ENCODE data around the gene ERH. TPM values are rescaled to one million over a fixed set of nuclear protein-coding genes. Genes with fewer than 3 reads are reported as not detected.
"Not testable (repeated sequence)": the region's sequence is repeated elsewhere in the genome, so short reads cannot be mapped to it uniquely, and the experiment has no call there.

ERH gene
- total RNA-seq, 1 donor from 2014 or later = 153 TPM

DNA sequence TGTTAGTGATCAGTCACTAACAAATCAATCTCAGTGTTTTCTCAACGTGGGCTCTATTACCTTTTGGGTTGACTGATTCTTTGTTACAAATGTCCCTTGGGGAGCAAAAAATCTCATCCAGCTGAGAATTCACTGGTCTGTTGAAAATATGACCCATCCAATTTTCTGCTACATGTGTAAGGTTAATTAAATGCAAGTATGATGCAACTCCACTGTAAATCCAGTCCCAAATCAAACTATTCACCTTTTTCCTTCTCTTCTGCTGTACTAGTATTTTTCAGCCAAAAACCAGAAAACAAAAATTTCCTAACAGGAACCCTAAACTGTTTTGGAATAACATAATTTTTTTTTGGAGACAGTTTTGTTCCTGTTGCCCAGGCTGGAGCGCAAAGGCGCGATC lies 2.2 kb downstream of the ERH start:
- ATAC-seq = no peak

DNA sequence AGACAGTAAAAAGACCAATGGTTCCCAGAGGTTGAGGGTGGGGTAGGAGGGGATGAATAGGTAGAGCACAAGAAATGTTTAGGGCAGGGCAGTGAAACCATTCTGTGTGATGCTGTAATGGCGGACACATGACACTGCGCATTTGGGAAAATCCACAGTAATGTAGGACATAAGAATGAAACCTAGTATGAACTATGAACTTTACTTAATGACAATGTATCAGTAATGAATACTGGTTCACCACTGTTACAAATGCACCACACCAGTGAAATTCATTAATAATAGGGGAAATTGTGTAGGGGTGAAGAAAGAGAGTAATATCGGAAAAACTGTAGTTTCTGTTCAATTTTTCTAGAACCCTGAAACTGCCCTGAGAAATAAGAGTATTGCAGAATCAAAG lies 5.6 kb downstream of the ERH start:
- ATAC-seq = no peak

DNA sequence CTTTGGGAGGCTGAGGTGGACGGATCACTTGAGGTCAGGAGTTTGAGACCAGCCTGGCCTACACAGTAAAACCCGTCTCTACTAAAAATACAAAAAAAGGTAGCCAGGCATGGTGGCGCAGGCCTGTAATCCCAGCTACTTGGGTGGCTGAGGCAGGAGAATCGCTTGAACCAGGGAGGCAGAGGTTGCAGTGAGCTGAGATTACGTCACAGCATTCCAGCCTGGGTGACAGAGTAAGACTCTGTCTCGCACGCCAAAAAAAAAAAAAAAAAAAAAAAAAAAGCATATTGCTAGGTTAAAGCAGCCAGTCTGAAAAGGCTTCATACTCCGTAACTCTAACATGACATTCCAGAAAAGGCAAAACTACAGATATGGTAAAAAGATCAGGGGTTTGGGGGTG lies 6.7 kb downstream of the ERH start:
- ATAC-seq = not testable (repeated sequence)

DNA sequence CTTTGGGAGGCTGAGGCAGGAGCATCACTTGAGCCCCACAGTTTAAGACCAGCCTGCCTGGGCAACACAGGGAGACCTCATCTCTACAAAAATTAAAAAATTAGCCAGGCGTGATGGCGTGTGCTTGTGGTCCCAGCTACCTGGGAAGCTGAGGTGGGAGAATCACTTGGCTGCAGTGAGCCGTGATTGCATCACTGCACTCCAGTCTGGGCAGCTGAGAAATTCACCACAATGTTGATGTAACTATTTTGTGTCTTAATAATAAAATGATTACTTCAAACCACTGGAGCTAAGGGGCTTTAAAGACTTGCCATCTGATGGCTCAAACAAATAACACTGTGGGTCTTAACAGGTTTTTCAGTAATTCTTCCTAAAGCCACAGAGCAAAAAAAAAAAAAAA lies 10.8 kb downstream of the ERH start:
- ATAC-seq = no peak

GRCh38 chr14:69378274-69378673 lies 19.8 kb downstream of the ERH start:
- ATAC-seq = peak; percentile 61

GRCh38 chr14:69376439-69376838 lies 21.7 kb downstream of the ERH start:
- ATAC-seq = peak; percentile 88

GRCh38 chr14:69375722-69376121 lies 22.4 kb downstream of the ERH start:
- no peak for ATAC-seq

GRCh38 chr14:69375182-69375581 lies 22.9 kb downstream of the ERH start:
- ATAC-seq = no peak

- ATAC-seq = no peak
Observed at GRCh38 chr14:69374235-69374634, 23.9 kb downstream of the ERH start.

DNA sequence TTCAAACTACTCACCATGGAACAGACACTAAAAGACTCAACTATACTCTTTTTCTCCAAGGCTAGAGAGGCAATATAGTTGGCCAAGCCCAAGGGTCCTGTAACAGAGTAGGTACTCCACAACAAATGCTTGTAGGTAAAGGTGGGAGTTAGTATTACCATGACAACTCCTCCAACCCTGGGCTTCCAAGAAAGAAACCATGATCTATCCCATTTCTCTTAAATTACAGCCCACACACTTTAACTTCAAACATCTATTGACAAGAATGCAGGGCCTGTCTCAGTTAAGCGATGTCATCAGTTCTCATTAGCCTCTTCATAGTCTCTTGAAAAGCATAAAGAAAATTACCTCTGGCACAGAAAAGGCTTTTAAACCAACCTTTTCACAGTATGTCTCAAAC lies 25.0 kb downstream of the ERH start:
- ATAC-seq = no peak

DNA sequence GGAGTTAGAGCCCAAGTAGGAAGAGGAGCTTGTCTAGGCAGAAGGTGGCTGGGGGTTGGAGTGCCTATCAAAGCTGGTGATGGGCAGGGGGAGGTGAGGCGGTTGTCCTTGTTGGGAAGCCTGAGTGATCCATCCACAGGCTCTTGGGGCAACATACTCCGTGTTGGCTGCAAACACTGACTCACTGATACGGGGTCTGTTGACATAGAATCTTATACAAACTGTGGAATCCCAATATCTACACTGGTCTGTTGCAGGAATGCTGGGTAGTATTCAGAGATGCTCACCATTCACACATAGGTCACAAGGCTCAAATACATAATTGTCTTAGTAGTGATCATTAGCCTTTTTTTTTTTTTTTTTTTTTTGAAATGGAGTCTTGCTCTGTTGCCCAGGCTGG lies 26.0 kb downstream of the ERH start:
- no peak for ATAC-seq

GRCh38 chr14:69370061-69370460 lies 28.0 kb downstream of the ERH start:
- ATAC-seq = no peak

GRCh38 chr14:69368381-69368780 lies 29.7 kb downstream of the ERH start:
- no peak for ATAC-seq

DNA sequence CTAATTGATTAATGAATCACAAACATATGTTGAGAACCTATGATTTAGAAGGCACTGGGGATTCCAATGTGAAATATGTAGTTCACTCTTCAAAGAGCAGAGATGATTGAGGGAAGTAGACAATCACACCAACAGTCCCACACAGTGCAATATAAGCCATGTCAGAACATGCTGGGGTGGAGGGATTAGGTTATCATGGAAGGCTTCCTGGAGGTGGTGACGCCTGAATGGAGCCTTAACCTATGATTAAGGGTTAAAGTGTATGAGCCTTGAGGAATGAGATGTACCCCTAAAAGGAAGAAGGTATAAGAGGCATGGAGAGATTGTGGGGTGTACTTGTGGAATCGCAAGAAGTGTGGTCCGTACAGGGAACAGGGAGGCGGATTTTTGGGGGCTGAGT lies 31.3 kb downstream of the ERH start:
- no peak for ATAC-seq

DNA sequence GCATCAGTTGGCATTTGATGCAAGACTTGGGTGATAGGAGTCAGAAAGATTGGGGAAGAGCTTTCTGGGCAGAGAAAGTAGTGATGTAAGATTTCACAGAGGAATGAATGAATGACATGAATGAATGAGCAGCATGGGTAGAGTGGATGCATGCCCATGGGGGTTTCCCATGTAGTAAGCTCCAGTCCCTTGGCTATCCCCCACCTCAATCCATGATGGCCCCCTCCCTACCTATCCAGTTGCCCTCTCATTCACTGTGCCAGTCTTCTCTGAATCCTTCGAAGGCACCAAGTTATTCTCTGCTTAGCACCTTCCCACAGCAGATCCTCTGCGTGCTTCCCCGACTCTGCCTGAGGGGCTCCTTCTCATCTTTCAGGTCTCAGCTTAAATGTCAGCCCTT lies 32.0 kb downstream of the ERH start:
- ATAC-seq = no peak

DNA sequence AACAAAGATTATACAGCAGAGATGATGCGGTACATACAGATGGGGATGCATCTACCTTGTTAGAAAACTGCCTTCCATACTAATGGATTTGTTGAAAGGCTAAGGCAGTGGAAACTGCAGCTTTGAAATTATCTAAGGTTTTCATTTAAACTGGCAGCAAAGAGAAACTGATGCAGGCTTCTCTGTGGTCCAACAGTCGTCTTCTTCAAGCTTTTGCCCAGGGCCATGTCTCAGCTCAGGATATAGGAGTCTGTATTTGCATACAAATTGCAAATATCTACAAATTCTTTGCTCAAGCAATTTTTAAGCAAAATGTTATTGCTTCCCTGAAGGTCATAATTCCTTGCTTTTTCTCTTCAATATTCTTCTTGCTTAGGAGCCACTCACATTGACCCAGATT lies 33.7 kb downstream of the ERH start:
- no peak for ATAC-seq

- no peak for ATAC-seq
Observed at GRCh38 chr14:69363964-69364363, 34.1 kb downstream of the ERH start.

- ATAC-seq = no peak
Observed at GRCh38 chr14:69363055-69363454, 35.0 kb downstream of the ERH start.

GRCh38 chr14:69360438-69361108 lies 37.5 kb downstream of the ERH start:
- no peak for ATAC-seq

GRCh38 chr14:69358966-69359365 lies 39.1 kb downstream of the ERH start:
- ATAC-seq = no peak

GRCh38 chr14:69358233-69358963 lies 39.7 kb downstream of the ERH start:
- ATAC-seq = no peak

- no peak for ATAC-seq
Observed at GRCh38 chr14:69357544-69358200, 40.4 kb downstream of the ERH start.

DNA sequence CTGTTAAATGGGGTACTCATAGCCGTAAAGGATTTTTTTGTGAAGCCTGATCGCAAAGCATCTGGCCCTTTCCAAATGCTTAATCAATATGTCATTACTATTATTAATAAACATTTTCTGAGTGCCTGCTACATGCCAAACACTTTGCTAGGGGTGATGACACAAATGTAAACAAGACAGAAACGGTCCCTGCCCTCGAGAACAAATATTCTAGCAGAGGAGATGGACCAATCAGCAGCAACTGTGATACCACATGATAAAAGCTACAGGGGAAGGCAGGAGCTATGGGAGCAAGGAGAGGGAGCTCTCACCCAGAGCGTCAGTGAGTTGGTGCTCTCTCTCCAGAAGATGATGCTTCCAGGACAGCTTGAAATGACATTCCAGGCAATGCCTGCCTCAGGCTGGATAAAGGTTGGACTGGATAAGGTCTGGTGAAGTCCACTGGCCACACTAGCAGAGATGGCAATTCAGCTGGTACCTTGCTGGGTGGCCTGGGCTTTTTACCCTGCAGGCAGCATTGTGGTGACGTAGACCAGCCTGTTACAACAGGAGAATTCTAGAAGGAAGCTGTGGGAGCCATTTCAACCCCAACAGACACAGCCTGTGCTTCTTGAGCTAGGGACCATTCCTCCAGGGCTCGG lies 41.1 kb downstream of the ERH start:
- no peak for ATAC-seq
